Fibroblast of lung (primary cell): Measurements from ENCODE around the gene PGLYRP3. TPM values are rescaled to one million over a fixed set of nuclear protein-coding genes. Genes with fewer than 3 reads are reported as not detected.

Experiments used
- DNase-seq, 2 donors: peaks; one replicate each; pipeline versions ENCODE4 v3.0.0 to v3.0.0-alpha.2; 2010; ENCODE audit warnings: low read depth in 2 of 2
- H2AFZ ChIP-seq: 2 replicates; pipeline ENCODE4 v1.5.1; 2012; ENCODE audit warnings: low read length, control low read depth, inconsistent platforms
- H3K27ac ChIP-seq: 2 replicates; pipeline ENCODE4 v1.5.1; 2011; ENCODE audit warnings: low read length, control low read depth; ENCODE audit not compliant: insufficient read depth
- H3K27me3 ChIP-seq: 2 replicates; pipeline ENCODE4 v1.5.1; 2011; ENCODE audit warnings: mild to moderate bottlenecking, low read length; ENCODE audit not compliant: control insufficient read depth, insufficient read depth
- H3K36me3 ChIP-seq: 2 replicates; pipeline ENCODE4 v1.5.1; 2011; ENCODE audit warnings: low read length; ENCODE audit not compliant: control insufficient read depth, insufficient read depth
- H3K4me1 ChIP-seq: 2 replicates; pipeline ENCODE4 v1.5.1; 2011; ENCODE audit warnings: low read length; ENCODE audit not compliant: control insufficient read depth, insufficient read depth; ENCODE audit errors: extremely low read depth
- H3K4me2 ChIP-seq: 2 replicates; pipeline ENCODE4 v1.5.1; 2011; ENCODE audit warnings: low read length, control low read depth; ENCODE audit not compliant: insufficient read depth; ENCODE audit errors: extremely low read depth
- H3K4me3 ChIP-seq, 4 experiments: fragments of 200-600 bp in 1 of 4; sonication (generic) in 1 of 4; replicated peaks in 1 of 4; 2 replicates each; pipeline ENCODE4 v1.5.1; 2011 to 2016; ENCODE audit warnings: low read length in 4 of 4, low read depth in 3 of 4, mild to moderate bottlenecking in 3 of 4, control low read depth in 2 of 4, inconsistent platforms in 1 of 4, mixed read lengths in 1 of 4; ENCODE audit not compliant: insufficient read depth in 1 of 4; ENCODE audit errors: control extremely low read depth in 1 of 4
- H3K79me2 ChIP-seq: 2 replicates; pipeline ENCODE4 v1.5.1; 2012; ENCODE audit warnings: mild to moderate bottlenecking, low read length, inconsistent platforms; ENCODE audit not compliant: control insufficient read depth, insufficient read depth
- H3K9ac ChIP-seq: 2 replicates; pipeline ENCODE4 v1.5.1; 2011; ENCODE audit warnings: mild to moderate bottlenecking, low read length, control low read depth; ENCODE audit not compliant: insufficient read depth
- H3K9me3 ChIP-seq: 2 replicates; pipeline ENCODE4 v1.5.1; 2012; ENCODE audit warnings: low read depth, low read length; ENCODE audit not compliant: control insufficient read depth, insufficient read depth
- H4K20me1 ChIP-seq: 2 replicates; pipeline ENCODE4 v1.5.1; 2011; ENCODE audit warnings: low read length; ENCODE audit not compliant: control insufficient read depth, insufficient read depth; ENCODE audit errors: extremely low read depth
- CTCF ChIP-seq, 2 donors: IDR thresholded peaks in 1 of 2; conservative IDR thresholded peaks in 1 of 2; 1 replicate in 1 of 2; 2 replicates in 1 of 2; pipeline ENCODE4 v1.5.1; 2011 to 2012; ENCODE audit warnings: low read length in 2 of 2, control low read depth in 1 of 2, inconsistent platforms in 1 of 2, low read depth in 1 of 2, mild to moderate bottlenecking in 1 of 2
- EZH2 ChIP-seq: IDR thresholded peaks from 2 replicates; pipeline ENCODE4 v1.5.1; 2012; ENCODE audit warnings: low read length, control low read depth, mild to moderate bottlenecking; ENCODE audit errors: missing control alignments
- polyA plus RNA-seq, 2 donors: library from polyadenylated mRNA; depleted of rRNA in 1 of 2; stranded (reverse) in 1 of 2; unstranded in 1 of 2; fragments of >200 nt; gene quantifications; 2 replicates each; pipeline ENCODE4 v1.2.1, GENCODE V29; 2011 to 2012; ENCODE audit warnings: missing spikeins in 1 of 2
- total RNA-seq: library from RNA; depleted of rRNA; stranded (reverse); fragments of >200 nt; gene quantifications from 2 replicates; pipeline ENCODE4 v1.2.1, GENCODE V29; 2014

The PGLYRP3 gene
- total and polyA plus RNA-seq, 2 donors (not counting 1 experiment from before 2014, with no cell fraction given): not detected

DNA sequence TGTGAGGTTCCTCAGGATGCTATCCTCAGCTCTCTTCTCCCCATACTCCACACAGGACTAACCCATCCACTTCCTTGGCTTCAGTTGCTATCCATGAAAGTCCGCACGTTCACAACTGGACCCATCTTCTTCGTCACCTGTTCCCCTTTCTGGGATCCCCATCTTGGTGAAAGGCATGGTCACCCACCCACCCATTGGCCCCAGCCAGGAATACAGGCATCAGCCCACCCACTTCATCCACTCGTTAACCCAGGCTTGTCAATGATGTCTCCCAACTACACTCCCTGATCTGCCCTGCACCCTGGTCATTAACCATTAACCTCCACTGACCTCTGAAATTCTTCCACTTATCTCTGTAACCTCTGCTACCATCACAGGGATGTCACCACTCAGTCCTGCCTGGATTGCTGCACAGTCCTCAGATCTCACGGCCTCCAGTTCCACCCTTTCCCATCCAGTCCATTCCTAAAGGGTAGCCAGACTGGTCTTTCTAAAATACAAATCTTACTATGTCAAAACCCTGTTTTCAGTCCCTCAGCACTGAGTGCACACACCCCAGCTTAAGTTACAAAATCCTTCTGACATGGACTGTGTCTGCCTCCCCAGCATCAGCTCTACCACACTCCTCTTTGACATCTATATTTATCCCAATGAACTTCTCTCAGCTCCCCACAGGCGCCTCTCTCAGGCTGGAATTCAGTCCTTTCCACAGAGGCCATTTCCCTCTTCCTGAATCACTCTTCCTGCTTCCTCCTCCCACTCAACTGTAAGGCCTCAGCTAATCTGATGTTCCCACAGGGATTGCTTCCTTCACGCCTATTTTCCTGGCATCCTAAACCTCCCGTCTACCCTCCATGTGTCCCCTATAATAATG is 25.5 kb upstream of the PGLYRP3 start:
- Histone ChIP-seq H3K27me3 (peaks cover 3% of the 10 kb centered on the region), H3K27ac (no peak overlapping the region), H3K4me3 (no peak overlapping the region), H4K20me1 (no peaks in the 10 kb centered on the region), H3K4me2 (no peak overlapping the region), H3K9ac (no peak overlapping the region), H3K4me1 (no peaks in the 10 kb centered on the region), H3K36me3 (no peaks in the 10 kb centered on the region), H2AFZ (no peak overlapping the region), H3K79me2 (no peaks in the 10 kb centered on the region), H3K9me3 (no peaks in the 10 kb centered on the region)
- TF ChIP-seq CTCF (conservative IDR thresholded peaks at IDR 0.05 in 1 of 2, IDR thresholded peaks at IDR 0.05 in 1 of 2; ENCODE audit: low read depth in 1 of 2, low read length in 2 of 2) (no peak), EZH2 (no peak)
- DNase-seq: no peak

- Histone ChIP-seq H3K9me3 (no peaks in the 10 kb centered on the region), H3K79me2 (no peaks in the 10 kb centered on the region), H2AFZ (no peak overlapping the region), H4K20me1 (no peaks in the 10 kb centered on the region), H3K36me3 (no peaks in the 10 kb centered on the region), H3K27ac (no peak overlapping the region), H3K9ac (no peak overlapping the region), H3K27me3 (no peaks in the 10 kb centered on the region), H3K4me1 (no peaks in the 10 kb centered on the region), H3K4me3 (no peak overlapping the region), H3K4me2 (no peak overlapping the region)
- DNase-seq: no peak
- no peak for TF ChIP-seq EZH2
- TF ChIP-seq CTCF (conservative IDR thresholded peaks at IDR 0.05 in 1 of 2, IDR thresholded peaks at IDR 0.05 in 1 of 2; ENCODE audit: low read depth in 1 of 2, low read length in 2 of 2): no peak
Observed at GRCh38 chr1:153336650-153337049, 23.9 kb upstream of the PGLYRP3 start.

DNA sequence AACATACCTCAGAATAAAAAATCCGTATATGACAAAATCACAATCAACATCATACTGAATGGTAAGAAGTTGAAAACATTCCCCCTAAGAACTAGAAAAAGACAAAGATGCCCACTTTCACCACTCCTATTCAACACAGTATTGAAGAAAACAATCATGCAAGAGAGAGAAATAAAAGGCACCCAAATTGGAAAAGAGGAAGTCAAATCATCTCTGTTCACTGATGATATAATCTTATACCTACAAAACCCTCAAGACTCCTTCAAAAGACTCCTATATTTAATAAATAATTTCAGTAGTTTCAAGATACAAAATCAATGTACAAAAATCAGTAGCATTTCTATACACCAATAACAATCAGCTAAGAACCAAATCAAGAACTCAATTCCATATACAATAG is 21.1 kb upstream of the PGLYRP3 start:
- TF ChIP-seq EZH2 (no peak), CTCF (conservative IDR thresholded peaks at IDR 0.05 in 1 of 2, IDR thresholded peaks at IDR 0.05 in 1 of 2; ENCODE audit: low read depth in 1 of 2, low read length in 2 of 2) (no peak)
- no peak overlapping the region for H3K9ac ChIP-seq
- no peaks in the 10 kb centered on the region for H4K20me1 ChIP-seq

More for the DNA sequence above, 21.1 kb upstream of the PGLYRP3 start:
- H3K4me1 ChIP-seq: no peaks in the 10 kb centered on the region
- H3K36me3 ChIP-seq: no peaks in the 10 kb centered on the region
- no peak overlapping the region for H3K4me3 ChIP-seq
- no peaks in the 10 kb centered on the region for H3K27me3 ChIP-seq
- no peaks in the 10 kb centered on the region for H3K79me2 ChIP-seq
- no peak for DNase-seq
- H3K9me3 ChIP-seq: no peaks in the 10 kb centered on the region
- H3K27ac ChIP-seq: no peak overlapping the region
- no peak overlapping the region for H2AFZ ChIP-seq
- H3K4me2 ChIP-seq: no peak overlapping the region
